Fibroblast of skin of abdomen (primary cell): ENCODE data around the gene ASCC1.

Source experiments
- DNase-seq: peaks from one replicate; pipeline ENCODE4 v3.0.0-alpha.2; 2013

The ASCC1 gene

GRCh38 chr10:72096115-72097000, 119.7 kb downstream of the ASCC1 start:
- peak; percentile 22 for DNase-seq

- no peak for DNase-seq
Measured at GRCh38 chr10:72095195-72095594, 120.9 kb downstream of the ASCC1 start.

GRCh38 chr10:72094574-72094973, 121.5 kb downstream of the ASCC1 start:
- no peak for DNase-seq

- no peak for DNase-seq
Measured at GRCh38 chr10:72093450-72093849, 122.6 kb downstream of the ASCC1 start.

GRCh38 chr10:72092987-72093386, 123.1 kb downstream of the ASCC1 start:
- DNase-seq = no peak

- DNase-seq = no peak
Measured at GRCh38 chr10:72092171-72092924, 123.7 kb downstream of the ASCC1 start.

- no peak for DNase-seq
Measured at GRCh38 chr10:72090326-72090725, 125.8 kb downstream of the ASCC1 start.

- DNase-seq = no peak
Measured at GRCh38 chr10:72089618-72090017, 126.5 kb downstream of the ASCC1 start.

- peak; percentile 15 for DNase-seq
Measured at GRCh38 chr10:72088889-72089575, 127.0 kb downstream of the ASCC1 start.

GRCh38 chr10:72087969-72088888, 127.8 kb downstream of the ASCC1 start, which contains the start of gene SPOCK2:
Gene SPOCK2, minus strand, starts transcription at chr10:72088551. Its CDS starts 223 bp downstream, at chr10:72088328.
- DNase-seq = no peak

GRCh38 chr10:72087392-72087968, 128.6 kb downstream of the ASCC1 start:
- DNase-seq = no peak

GRCh38 chr10:72086466-72087391, 129.3 kb downstream of the ASCC1 start:
- no peak for DNase-seq

GRCh38 chr10:72085864-72086465, 130.1 kb downstream of the ASCC1 start:
- no peak for DNase-seq

GRCh38 chr10:72085166-72085565, 130.9 kb downstream of the ASCC1 start:
- no peak for DNase-seq

- DNase-seq = no peak
Measured at GRCh38 chr10:72083790-72084459, 132.2 kb downstream of the ASCC1 start.

GRCh38 chr10:72082856-72083789, 133.0 kb downstream of the ASCC1 start:
- DNase-seq = no peak

GRCh38 chr10:72081772-72082590, 134.1 kb downstream of the ASCC1 start:
- no peak for DNase-seq
